Measurements from ENCODE around the gene ENPP7.

The ENPP7 gene

DNA sequence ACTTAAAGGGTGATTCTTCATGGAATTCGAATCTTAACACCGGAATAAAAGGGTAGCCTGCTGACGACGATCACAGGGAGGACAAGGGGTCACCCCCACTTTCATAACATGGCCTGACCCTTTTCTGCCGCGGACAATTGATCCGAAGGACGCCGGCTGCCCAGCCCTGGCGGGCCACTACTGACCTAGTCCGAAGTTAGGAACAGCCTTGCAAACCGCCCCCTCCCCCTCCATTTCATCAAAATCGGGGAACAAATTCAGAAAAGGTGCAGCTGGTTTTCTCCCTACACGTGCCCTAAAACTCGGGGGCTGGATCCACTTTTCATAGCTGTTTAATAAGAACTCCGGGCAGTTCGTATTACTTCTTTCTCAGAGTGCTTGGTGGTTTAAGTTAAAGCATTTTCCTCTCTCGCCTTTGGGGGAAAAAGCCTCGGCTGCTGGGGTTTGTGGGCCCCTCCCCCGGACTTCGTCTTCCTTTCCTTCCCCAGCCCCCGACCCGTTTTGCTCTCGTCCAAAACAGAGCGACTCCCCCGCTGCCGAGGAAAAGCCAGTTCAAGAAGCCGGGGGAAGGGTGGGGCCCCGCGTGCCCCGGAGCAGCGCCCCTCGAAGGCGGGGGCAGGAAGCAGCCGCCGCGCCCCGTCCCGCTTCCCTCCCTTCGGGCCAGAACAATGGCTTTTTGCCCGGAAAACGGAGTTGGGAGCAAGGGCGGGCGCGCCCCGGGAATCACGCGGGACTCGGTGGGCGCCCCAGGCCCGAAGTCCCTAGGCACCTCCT lies 46.6 kb downstream of the ENPP7 start (continued):
- TF ChIP-seq KLF8 (tag by site-specific recombination; IDR thresholded peaks at IDR 0.05) = peak; percentile 90
- peak; percentile 97 for TF ChIP-seq KLF7 (tag by site-specific recombination; IDR thresholded peaks at IDR 0.05; ENCODE audit: borderline replicate concordance)
- TF ChIP-seq ZBTB48 (tag by site-specific recombination; IDR thresholded peaks at IDR 0.05) = peak; percentile 70; the same call in 1 of the 2 replicates
- no peak for TF ChIP-seq ZNF211 (tag by site-specific recombination; IDR thresholded peaks at IDR 0.05; ENCODE audit: low read depth)
- no peak for TF ChIP-seq ZNF112 (tag by site-specific recombination; IDR thresholded peaks at IDR 0.05)
- TF ChIP-seq, protein P1, sequence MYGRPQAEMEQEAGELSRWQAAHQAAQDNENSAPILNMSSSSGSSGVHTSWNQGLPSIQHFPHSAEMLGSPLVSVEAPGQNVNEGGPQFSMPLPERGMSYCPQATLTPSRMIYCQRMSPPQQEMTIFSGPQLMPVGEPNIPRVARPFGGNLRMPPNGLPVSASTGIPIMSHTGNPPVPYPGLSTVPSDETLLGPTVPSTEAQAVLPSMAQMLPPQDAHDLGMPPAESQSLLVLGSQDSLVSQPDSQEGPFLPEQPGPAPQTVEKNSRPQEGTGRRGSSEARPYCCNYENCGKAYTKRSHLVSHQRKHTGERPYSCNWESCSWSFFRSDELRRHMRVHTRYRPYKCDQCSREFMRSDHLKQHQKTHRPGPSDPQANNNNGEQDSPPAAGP (tag by site-specific recombination; IDR thresholded peaks at IDR 0.05) = peak; percentile 68
- TF ChIP-seq ZNF416 (tag by site-specific recombination; IDR thresholded peaks at IDR 0.05) = no peak
- peak; percentile 68; the same call in 1 of the 2 replicates for TF ChIP-seq ZNF561 (tag by site-specific recombination; IDR thresholded peaks at IDR 0.05; ENCODE audit: borderline replicate concordance)
- no peak for TF ChIP-seq ZNF777 (tag by site-specific recombination; IDR thresholded peaks at IDR 0.05; ENCODE audit: borderline replicate concordance)
- TF ChIP-seq, protein P2, sequence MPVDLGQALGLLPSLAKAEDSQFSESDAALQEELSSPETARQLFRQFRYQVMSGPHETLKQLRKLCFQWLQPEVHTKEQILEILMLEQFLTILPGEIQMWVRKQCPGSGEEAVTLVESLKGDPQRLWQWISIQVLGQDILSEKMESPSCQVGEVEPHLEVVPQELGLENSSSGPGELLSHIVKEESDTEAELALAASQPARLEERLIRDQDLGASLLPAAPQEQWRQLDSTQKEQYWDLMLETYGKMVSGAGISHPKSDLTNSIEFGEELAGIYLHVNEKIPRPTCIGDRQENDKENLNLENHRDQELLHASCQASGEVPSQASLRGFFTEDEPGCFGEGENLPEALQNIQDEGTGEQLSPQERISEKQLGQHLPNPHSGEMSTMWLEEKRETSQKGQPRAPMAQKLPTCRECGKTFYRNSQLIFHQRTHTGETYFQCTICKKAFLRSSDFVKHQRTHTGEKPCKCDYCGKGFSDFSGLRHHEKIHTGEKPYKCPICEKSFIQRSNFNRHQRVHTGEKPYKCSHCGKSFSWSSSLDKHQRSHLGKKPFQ (tag by site-specific recombination; IDR thresholded peaks at IDR 0.05) = no peak
- peak; percentile 37; the same call in 1 of the 2 replicates for TF ChIP-seq GLIS1 (tag by site-specific recombination; IDR thresholded peaks at IDR 0.05)
- no peak for TF ChIP-seq ZNF37A (tag by site-specific recombination; IDR thresholded peaks at IDR 0.05)
- peak; percentile 78 for TF ChIP-seq ZNF341 (tag by site-specific recombination; IDR thresholded peaks at IDR 0.05; ENCODE audit: low read depth)
- no peak for TF ChIP-seq PRDM1 (tag by site-specific recombination; IDR thresholded peaks at IDR 0.05)
- TF ChIP-seq, protein P3, sequence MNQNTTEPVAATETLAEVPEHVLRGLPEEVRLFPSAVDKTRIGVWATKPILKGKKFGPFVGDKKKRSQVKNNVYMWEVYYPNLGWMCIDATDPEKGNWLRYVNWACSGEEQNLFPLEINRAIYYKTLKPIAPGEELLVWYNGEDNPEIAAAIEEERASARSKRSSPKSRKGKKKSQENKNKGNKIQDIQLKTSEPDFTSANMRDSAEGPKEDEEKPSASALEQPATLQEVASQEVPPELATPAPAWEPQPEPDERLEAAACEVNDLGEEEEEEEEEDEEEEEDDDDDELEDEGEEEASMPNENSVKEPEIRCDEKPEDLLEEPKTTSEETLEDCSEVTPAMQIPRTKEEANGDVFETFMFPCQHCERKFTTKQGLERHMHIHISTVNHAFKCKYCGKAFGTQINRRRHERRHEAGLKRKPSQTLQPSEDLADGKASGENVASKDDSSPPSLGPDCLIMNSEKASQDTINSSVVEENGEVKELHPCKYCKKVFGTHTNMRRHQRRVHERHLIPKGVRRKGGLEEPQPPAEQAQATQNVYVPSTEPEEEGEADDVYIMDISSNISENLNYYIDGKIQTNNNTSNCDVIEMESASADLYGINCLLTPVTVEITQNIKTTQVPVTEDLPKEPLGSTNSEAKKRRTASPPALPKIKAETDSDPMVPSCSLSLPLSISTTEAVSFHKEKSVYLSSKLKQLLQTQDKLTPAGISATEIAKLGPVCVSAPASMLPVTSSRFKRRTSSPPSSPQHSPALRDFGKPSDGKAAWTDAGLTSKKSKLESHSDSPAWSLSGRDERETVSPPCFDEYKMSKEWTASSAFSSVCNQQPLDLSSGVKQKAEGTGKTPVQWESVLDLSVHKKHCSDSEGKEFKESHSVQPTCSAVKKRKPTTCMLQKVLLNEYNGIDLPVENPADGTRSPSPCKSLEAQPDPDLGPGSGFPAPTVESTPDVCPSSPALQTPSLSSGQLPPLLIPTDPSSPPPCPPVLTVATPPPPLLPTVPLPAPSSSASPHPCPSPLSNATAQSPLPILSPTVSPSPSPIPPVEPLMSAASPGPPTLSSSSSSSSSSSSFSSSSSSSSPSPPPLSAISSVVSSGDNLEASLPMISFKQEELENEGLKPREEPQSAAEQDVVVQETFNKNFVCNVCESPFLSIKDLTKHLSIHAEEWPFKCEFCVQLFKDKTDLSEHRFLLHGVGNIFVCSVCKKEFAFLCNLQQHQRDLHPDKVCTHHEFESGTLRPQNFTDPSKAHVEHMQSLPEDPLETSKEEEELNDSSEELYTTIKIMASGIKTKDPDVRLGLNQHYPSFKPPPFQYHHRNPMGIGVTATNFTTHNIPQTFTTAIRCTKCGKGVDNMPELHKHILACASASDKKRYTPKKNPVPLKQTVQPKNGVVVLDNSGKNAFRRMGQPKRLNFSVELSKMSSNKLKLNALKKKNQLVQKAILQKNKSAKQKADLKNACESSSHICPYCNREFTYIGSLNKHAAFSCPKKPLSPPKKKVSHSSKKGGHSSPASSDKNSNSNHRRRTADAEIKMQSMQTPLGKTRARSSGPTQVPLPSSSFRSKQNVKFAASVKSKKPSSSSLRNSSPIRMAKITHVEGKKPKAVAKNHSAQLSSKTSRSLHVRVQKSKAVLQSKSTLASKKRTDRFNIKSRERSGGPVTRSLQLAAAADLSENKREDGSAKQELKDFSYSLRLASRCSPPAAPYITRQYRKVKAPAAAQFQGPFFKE (tag by site-specific recombination; IDR thresholded peaks at IDR 0.05; ENCODE audit: borderline replicate concordance) = no peak
- TF ChIP-seq KLF9 (tag by site-specific recombination; IDR thresholded peaks at IDR 0.05; ENCODE audit: low read depth) = peak; percentile 79
- TF ChIP-seq ZFP69B (tag by site-specific recombination; IDR thresholded peaks at IDR 0.05) = peak; percentile 91
- no peak for TF ChIP-seq ZNF175 (tag by site-specific recombination; IDR thresholded peaks at IDR 0.05)
- TF ChIP-seq ZNF19 (tag by site-specific recombination; IDR thresholded peaks at IDR 0.05; ENCODE audit: low read depth) = no peak
- TF ChIP-seq ZNF433 (tag by site-specific recombination; IDR thresholded peaks at IDR 0.05; ENCODE audit: low read depth) = no peak
- peak; percentile 76 for TF ChIP-seq ZNF335 (tag by site-specific recombination; conservative IDR thresholded peaks at IDR 0.05)
- TF ChIP-seq, protein P4, sequence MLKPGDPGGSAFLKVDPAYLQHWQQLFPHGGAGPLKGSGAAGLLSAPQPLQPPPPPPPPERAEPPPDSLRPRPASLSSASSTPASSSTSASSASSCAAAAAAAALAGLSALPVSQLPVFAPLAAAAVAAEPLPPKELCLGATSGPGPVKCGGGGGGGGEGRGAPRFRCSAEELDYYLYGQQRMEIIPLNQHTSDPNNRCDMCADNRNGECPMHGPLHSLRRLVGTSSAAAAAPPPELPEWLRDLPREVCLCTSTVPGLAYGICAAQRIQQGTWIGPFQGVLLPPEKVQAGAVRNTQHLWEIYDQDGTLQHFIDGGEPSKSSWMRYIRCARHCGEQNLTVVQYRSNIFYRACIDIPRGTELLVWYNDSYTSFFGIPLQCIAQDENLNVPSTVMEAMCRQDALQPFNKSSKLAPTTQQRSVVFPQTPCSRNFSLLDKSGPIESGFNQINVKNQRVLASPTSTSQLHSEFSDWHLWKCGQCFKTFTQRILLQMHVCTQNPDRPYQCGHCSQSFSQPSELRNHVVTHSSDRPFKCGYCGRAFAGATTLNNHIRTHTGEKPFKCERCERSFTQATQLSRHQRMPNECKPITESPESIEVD (tag by site-specific recombination; IDR thresholded peaks at IDR 0.05) = no peak

Data from HEK293 (cell line).